Stomach (tissue), 9 donors: ENCODE measurements around the gene SMAD3. TPM values are rescaled to one million over a fixed set of nuclear protein-coding genes. Genes with fewer than 3 reads are reported as not detected.

Experiments used
- DNase-seq, 2 donors: peaks; one replicate each; pipeline versions ENCODE4 v3.0.0 to v3.0.0-alpha.2; 2013 to 2019
- H3K27ac ChIP-seq, 5 donors: fragments of 200-600 bp in 4 of 5; sonication (generic) in 4 of 5; one replicate each; pipeline ENCODE4 v1.5.1; 2013 to 2019; ENCODE audit warnings: mild to moderate bottlenecking in 1 of 5, moderate library complexity in 1 of 5
- H3K27me3 ChIP-seq, 3 donors: fragments of 200-600 bp; sonication (generic); one replicate each; pipeline ENCODE4 v1.5.1; 2017 to 2019; ENCODE audit warnings: mixed run types in 1 of 3
- H3K36me3 ChIP-seq, 4 donors: fragments of 200-600 bp; sonication (generic); 1 replicate in 3 of 4; 2 replicates in 1 of 4; pipeline ENCODE4 v1.5.1; 2016 to 2019
- H3K4me1 ChIP-seq, 4 donors: fragments of 200-600 bp; sonication (generic); one replicate each; pipeline ENCODE4 v1.5.1; 2016 to 2019
- H3K4me3 ChIP-seq, 4 donors: fragments of 200-600 bp; sonication (generic) in 3 of 4; one replicate each; pipeline ENCODE4 v1.5.1; 2016 to 2019; ENCODE audit warnings: mild to moderate bottlenecking in 1 of 4
- H3K9me3 ChIP-seq, 4 donors: fragments of 200-600 bp; sonication (generic); one replicate each; pipeline ENCODE4 v1.5.1; 2016 to 2019
- CTCF ChIP-seq, 7 experiments: fragments of 450-650 bp in 4 of 7; fragments of 200-600 bp in 3 of 7; sonication (generic) in 3 of 7; IDR thresholded peaks; one replicate each; pipeline ENCODE4 v1.5.1; 2016 to 2019; ENCODE audit warnings: antibody characterized with exemption in 7 of 7, control low read depth in 2 of 7, mild to moderate bottlenecking in 1 of 7
- EP300 ChIP-seq: sonication (generic); formaldehyde crosslinking; IDR thresholded peaks from one replicate; pipeline ENCODE4 v1.6.1; 2017; ENCODE audit warnings: antibody characterized with exemption
- POLR2A ChIP-seq, 4 donors: fragments of 450-650 bp; IDR thresholded peaks; one replicate each; pipeline ENCODE4 v1.6.1; 2016; ENCODE audit warnings: antibody characterized with exemption in 4 of 4, control low read depth in 2 of 4, mild to moderate bottlenecking in 1 of 4, moderate library complexity in 1 of 4
- POLR2AphosphoS5 ChIP-seq, 3 donors: sonication (generic); formaldehyde crosslinking; IDR thresholded peaks; one replicate each; pipeline ENCODE4 v1.6.1; 2016; ENCODE audit warnings: antibody characterized with exemption in 3 of 3
- WGBS, 5 donors: extraction: QIAGEN DNeasy Blood & Tissue Kit in 3 of 5; methylation state at CpG; one replicate each; pipeline versions ENCODE4 v1.1.5 to v1.1.7; 2013 to 2018; 5-methylcytosine and 5-hydroxymethylcytosine counted together
- intact Hi-C: fragments of 100-400 bp; cut with DNase I; formaldehyde crosslinking; loops from one replicate; pipeline ENCODE4 v1.15.1; 2023; ENCODE audit warnings: low total_unique reads
- polyA plus RNA-seq, 3 donors: library from polyadenylated mRNA; stranded (reverse); fragments of 200-250 nt; gene quantifications; one replicate each; pipeline ENCODE4 v1.2.3, GENCODE V29; 2013
- total RNA-seq, 5 donors: library from RNA; depleted of rRNA; stranded (reverse); fragments of >200 nt; gene quantifications; one replicate each; pipeline versions ENCODE4 v1.1.0 to v1.2.3, GENCODE V29; 2014 to 2016
- donor health status: healthy with polysubstance abuse.
- donor health status: Bipolar disorder and iron deficiency.
- donor health status: healthy.

Gene SMAD3
- total and polyA plus RNA-seq, 8 donors, result 6.8 to 103 (median 27.5) TPM

GRCh38 chr15:67164401-67164791, 99.0 kb downstream of the SMAD3 start:
- no peaks in the 10 kb centered on the region for H3K9me3 ChIP-seq
- DNase-seq, result no peak
- H3K4me1 ChIP-seq, result peaks cover 9 to 43% (median 25%) of the 10 kb centered on the region in 4 donors
- intact Hi-C loops, result no loop called here
- H3K27me3 ChIP-seq, result no peaks in the 10 kb centered on the region
- peaks cover 10 to 51% (median 41%) of the 10 kb centered on the region in 4 donors for H3K36me3 ChIP-seq
- TF ChIP-seq POLR2AphosphoS5 (IDR thresholded peaks at IDR 0.05), result no peak
- TF ChIP-seq CTCF (IDR thresholded peaks at IDR 0.05), result no peak
- no peak for TF ChIP-seq EP300
- TF ChIP-seq POLR2A (IDR thresholded peaks at IDR 0.05), result no peak
- 45 to 71% (median 61%) methylated on average over 2 to 5 of the region's 5 CpGs for WGBS, 5 donors
- H3K4me3 ChIP-seq, result no peak overlapping the region
- H3K27ac ChIP-seq, result peak overlapping the region in 1 of 5 donors; percentile 5

GRCh38 chr15:67164811-67165253, 99.4 kb downstream of the SMAD3 start:
- H3K27me3 ChIP-seq, result no peaks in the 10 kb centered on the region
- peak overlapping the region in 2 of 5 donors; percentile 5 to 16 for H3K27ac ChIP-seq
- intact Hi-C loops, result no loop called here
- H3K9me3 ChIP-seq, result no peaks in the 10 kb centered on the region
- no peak overlapping the region for H3K4me3 ChIP-seq
- DNase-seq, result no peak
- H3K36me3 ChIP-seq, result peaks cover 10 to 55% (median 44%) of the 10 kb centered on the region in 4 donors
- 80 to 88% (median 83%) methylated on average over 10 to 17 of the region's 17 CpGs for WGBS, 5 donors
- TF ChIP-seq CTCF (IDR thresholded peaks at IDR 0.05) (no peak), EP300 (no peak), POLR2AphosphoS5 (IDR thresholded peaks at IDR 0.05) (no peak), POLR2A (IDR thresholded peaks at IDR 0.05) (no peak)
- H3K4me1 ChIP-seq, result peaks cover 9 to 43% (median 25%) of the 10 kb centered on the region in 4 donors

GRCh38 chr15:67165254-67166253, 100.2 kb downstream of the SMAD3 start:
- TF ChIP-seq POLR2AphosphoS5 (IDR thresholded peaks at IDR 0.05), result no peak
- no peak for TF ChIP-seq POLR2A (IDR thresholded peaks at IDR 0.05)
- TF ChIP-seq EP300, result no peak
- TF ChIP-seq CTCF (IDR thresholded peaks at IDR 0.05), result no peak
- Histone ChIP-seq H3K9me3 (no peaks in the 10 kb centered on the region), H3K36me3 (peaks cover 15 to 62% (median 51%) of the 10 kb centered on the region in 4 donors), H3K27ac (peak overlapping the region in 1 of 5 donors; percentile 16), H3K27me3 (no peaks in the 10 kb centered on the region), H3K4me3 (no peak overlapping the region), H3K4me1 (peaks cover 9 to 43% (median 25%) of the 10 kb centered on the region in 4 donors)
- DNase-seq, result no peak
- 77 to 84% (median 80%) methylated on average over 33 to 34 of the region's 34 CpGs for WGBS, 5 donors
- intact Hi-C loops, result no loop called here

- Histone ChIP-seq H3K4me1 (peaks cover 9 to 39% (median 22%) of the 10 kb centered on the region in 4 donors), H3K27ac (no peak overlapping the region), H3K36me3 (peaks cover 17 to 71% (median 60%) of the 10 kb centered on the region in 4 donors), H3K27me3 (no peaks in the 10 kb centered on the region), H3K9me3 (no peaks in the 10 kb centered on the region), H3K4me3 (no peak overlapping the region)
- TF ChIP-seq EP300, result no peak
- no peak for TF ChIP-seq POLR2A (IDR thresholded peaks at IDR 0.05)
- TF ChIP-seq CTCF (IDR thresholded peaks at IDR 0.05), result no peak
- no peak for TF ChIP-seq POLR2AphosphoS5 (IDR thresholded peaks at IDR 0.05)
- intact Hi-C loops, result no loop called here
- 79 to 86% (median 83%) methylated on average over 13 of the region's 13 CpGs for WGBS, 5 donors
- no peak for DNase-seq
These were observed 101.0 kb downstream of the SMAD3 start for GRCh38 chr15:67166280-67167009.
